Central memory CD8-positive, alpha-beta T cell (primary cell): ENCODE measurements around the gene HSPB7.

Source experiments
- ATAC-seq: fragments of 150-1000 bp; cut with Tn5 transposase; replicated peaks from 2 replicates; pipeline ENCODE4 v1.10.0; 2022; ENCODE audit warnings: mild to moderate bottlenecking, moderate FRiP score, moderate number of reproducible peaks; ENCODE audit not compliant: poor library complexity, severe bottlenecking; ENCODE audit errors: extremely low read depth
- DNase-seq, 2 donors: peaks; one replicate each; pipeline ENCODE4 v3.0.0; 2021; ENCODE audit warnings: low spot score in 2 of 2
- H3K27ac Mint-ChIP-seq: one replicate; pipeline ENCODE4 v1.8.0; 2022; ENCODE audit warnings: low read depth, mild to moderate bottlenecking, moderate library complexity, mixed read lengths
- H3K27me3 Mint-ChIP-seq: one replicate; pipeline ENCODE4 v1.8.0; 2022; ENCODE audit warnings: mixed read lengths
- H3K36me3 Mint-ChIP-seq: one replicate; pipeline ENCODE4 v1.8.0; 2022; ENCODE audit warnings: mild to moderate bottlenecking, moderate library complexity, mixed read lengths; ENCODE audit not compliant: insufficient read depth
- H3K4me1 Mint-ChIP-seq: one replicate; pipeline ENCODE4 v1.8.0; 2022; ENCODE audit warnings: mixed read lengths
- H3K4me3 Mint-ChIP-seq: one replicate; pipeline ENCODE4 v1.8.0; 2022; ENCODE audit warnings: mild to moderate bottlenecking, moderate library complexity, mixed read lengths
- H3K9me3 Mint-ChIP-seq: one replicate; pipeline ENCODE4 v1.8.0; 2022; ENCODE audit warnings: mixed read lengths

The HSPB7 gene

GRCh38 chr1:16015960-16016901, 1.6 kb downstream of the HSPB7 start:
- Mint-ChIP-seq H3K4me1 (no peaks in the 10 kb centered on the region), H3K27ac (no peak overlapping the region), H3K9me3 (no peaks in the 10 kb centered on the region), H3K36me3 (no peaks in the 10 kb centered on the region), H3K27me3 (peaks cover 43% of the 10 kb centered on the region), H3K4me3 (no peak overlapping the region)
- DNase-seq: no peak
- ATAC-seq: no peak

GRCh38 chr1:16015491-16015890, 2.4 kb downstream of the HSPB7 start:
- no peak for ATAC-seq
- Mint-ChIP-seq H3K27ac (no peak overlapping the region), H3K36me3 (no peaks in the 10 kb centered on the region), H3K9me3 (no peaks in the 10 kb centered on the region), H3K4me1 (no peaks in the 10 kb centered on the region), H3K27me3 (peaks cover 43% of the 10 kb centered on the region), H3K4me3 (no peak overlapping the region)
- no peak for DNase-seq

- ATAC-seq: no peak
- no peaks in the 10 kb centered on the region for H3K36me3 Mint-ChIP-seq
- no peak overlapping the region for H3K4me3 Mint-ChIP-seq
- H3K4me1 Mint-ChIP-seq: no peaks in the 10 kb centered on the region
- no peak overlapping the region for H3K27ac Mint-ChIP-seq
- H3K27me3 Mint-ChIP-seq: peaks cover 43% of the 10 kb centered on the region
- no peak for DNase-seq
- no peaks in the 10 kb centered on the region for H3K9me3 Mint-ChIP-seq
Measured at GRCh38 chr1:16014509-16015482, 3.0 kb downstream of the HSPB7 start.

- peaks cover 43% of the 10 kb centered on the region for H3K27me3 Mint-ChIP-seq
- no peaks in the 10 kb centered on the region for H3K9me3 Mint-ChIP-seq
- no peak for ATAC-seq
- DNase-seq: no peak
- no peak overlapping the region for H3K4me3 Mint-ChIP-seq
- no peaks in the 10 kb centered on the region for H3K4me1 Mint-ChIP-seq
- H3K27ac Mint-ChIP-seq: peak overlapping the region; percentile 68
- peaks cover 1% of the 10 kb centered on the region for H3K36me3 Mint-ChIP-seq
Measured at GRCh38 chr1:16013908-16014258, 4.0 kb downstream of the HSPB7 start.

DNA sequence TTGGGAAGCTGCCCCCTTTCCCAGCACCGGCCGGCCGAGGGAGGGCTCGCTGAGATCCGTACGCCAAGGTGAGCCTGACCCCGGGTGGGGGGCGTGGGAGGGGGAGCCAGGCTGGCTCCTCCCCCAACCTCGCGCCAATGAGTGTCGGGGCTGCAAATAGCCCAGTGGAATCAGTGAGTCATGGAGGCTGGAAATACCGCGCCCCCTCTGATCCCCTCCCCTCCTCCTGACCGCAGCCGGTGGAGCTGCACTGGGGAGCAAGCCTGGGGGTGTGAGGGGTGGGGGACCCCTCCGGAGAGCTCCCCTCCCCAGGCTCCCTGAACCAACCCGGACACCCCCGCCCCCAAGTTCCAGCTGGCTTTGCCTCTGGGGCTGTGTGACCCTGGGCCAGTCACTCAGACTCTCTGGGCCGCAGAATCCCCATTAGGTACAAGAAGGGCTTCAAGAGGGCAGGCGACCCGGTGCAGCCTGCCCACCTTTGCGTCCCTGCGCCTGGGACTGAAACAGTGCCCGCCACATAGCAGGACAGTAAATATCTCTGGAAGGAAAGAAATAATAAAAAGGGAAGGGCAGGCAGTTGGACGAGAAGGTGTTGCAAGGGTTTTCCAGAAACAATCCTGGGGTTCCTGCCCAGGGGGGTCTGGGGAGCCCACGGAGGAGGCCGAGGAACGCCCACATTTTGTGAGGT, 4.5 kb downstream of the HSPB7 start:
- H3K27ac Mint-ChIP-seq: peak overlapping the region; percentile 68
- no peaks in the 10 kb centered on the region for H3K4me1 Mint-ChIP-seq
- H3K27me3 Mint-ChIP-seq: peaks cover 43% of the 10 kb centered on the region
- peaks cover 1% of the 10 kb centered on the region for H3K36me3 Mint-ChIP-seq
- no peak overlapping the region for H3K4me3 Mint-ChIP-seq
- ATAC-seq: no peak
- no peak for DNase-seq
- H3K9me3 Mint-ChIP-seq: no peaks in the 10 kb centered on the region

- H3K27me3 Mint-ChIP-seq: peaks cover 43% of the 10 kb centered on the region
- no peak overlapping the region for H3K27ac Mint-ChIP-seq
- DNase-seq (no peak), ATAC-seq (no peak)
- H3K9me3 Mint-ChIP-seq: no peaks in the 10 kb centered on the region
- no peaks in the 10 kb centered on the region for H3K4me1 Mint-ChIP-seq
- H3K4me3 Mint-ChIP-seq: no peak overlapping the region
- H3K36me3 Mint-ChIP-seq: peaks cover 1% of the 10 kb centered on the region
Measured at GRCh38 chr1:16012590-16013219, 5.1 kb downstream of the HSPB7 start.

GRCh38 chr1:16011936-16012589, 5.8 kb downstream of the HSPB7 start:
- ATAC-seq (no peak), DNase-seq (no peak)
- no peaks in the 10 kb centered on the region for H3K4me1 Mint-ChIP-seq
- H3K27me3 Mint-ChIP-seq: peaks cover 43% of the 10 kb centered on the region
- peaks cover 1% of the 10 kb centered on the region for H3K36me3 Mint-ChIP-seq
- H3K4me3 Mint-ChIP-seq: no peak overlapping the region
- no peaks in the 10 kb centered on the region for H3K9me3 Mint-ChIP-seq
- no peak overlapping the region for H3K27ac Mint-ChIP-seq

- Mint-ChIP-seq H3K4me3 (no peak overlapping the region), H3K4me1 (no peaks in the 10 kb centered on the region)
- ATAC-seq: no peak
Measured at GRCh38 chr1:16010837-16011236, 7.0 kb downstream of the HSPB7 start.

GRCh38 chr1:16009678-16010077, 8.2 kb downstream of the HSPB7 start:
- H3K36me3 Mint-ChIP-seq: peaks cover 1% of the 10 kb centered on the region
- ATAC-seq (no peak), DNase-seq (no peak)
- H3K27ac Mint-ChIP-seq: peak overlapping the region; percentile 33
- H3K27me3 Mint-ChIP-seq: peaks cover 25% of the 10 kb centered on the region
- H3K4me1 Mint-ChIP-seq: no peaks in the 10 kb centered on the region
- no peak overlapping the region for H3K4me3 Mint-ChIP-seq
- H3K9me3 Mint-ChIP-seq: no peaks in the 10 kb centered on the region

More at GRCh38 chr1:16010837-16011236, 7.0 kb downstream of the HSPB7 start:
- peaks cover 1% of the 10 kb centered on the region for H3K36me3 Mint-ChIP-seq
- H3K27ac Mint-ChIP-seq: no peak overlapping the region
- no peaks in the 10 kb centered on the region for H3K9me3 Mint-ChIP-seq
- peaks cover 37% of the 10 kb centered on the region for H3K27me3 Mint-ChIP-seq
- no peak for DNase-seq

DNA sequence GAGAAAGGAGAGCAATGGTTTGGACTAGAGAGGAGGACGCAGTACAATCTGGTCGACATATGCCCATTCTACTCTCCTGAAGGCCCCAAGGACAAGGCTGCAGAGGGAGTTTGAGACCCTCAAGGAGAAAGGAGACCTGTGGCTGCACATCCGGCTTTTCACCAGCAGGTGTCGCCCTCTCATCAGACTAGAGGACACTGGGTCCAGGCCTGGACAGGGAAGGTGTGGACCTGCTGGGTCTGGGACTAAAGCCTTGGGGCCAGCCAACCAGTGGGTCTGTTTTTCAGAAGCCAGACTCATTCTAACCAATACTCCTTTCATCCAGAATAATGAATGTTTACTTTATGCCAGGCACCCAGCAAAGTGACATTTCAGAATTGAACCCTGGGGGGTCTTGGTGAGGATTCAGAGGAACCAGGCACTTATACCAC, 8.8 kb downstream of the HSPB7 start:
- DNase-seq: peak; percentile 54 to 74
- Mint-ChIP-seq H3K4me1 (no peaks in the 10 kb centered on the region), H3K36me3 (peaks cover 1% of the 10 kb centered on the region), H3K27me3 (peaks cover 19% of the 10 kb centered on the region), H3K4me3 (no peak overlapping the region), H3K9me3 (no peaks in the 10 kb centered on the region), H3K27ac (no peak overlapping the region)
- ATAC-seq: no peak

- ATAC-seq (no peak), DNase-seq (no peak)
- Mint-ChIP-seq H3K4me1 (no peaks in the 10 kb centered on the region), H3K9me3 (no peaks in the 10 kb centered on the region), H3K36me3 (peaks cover 1% of the 10 kb centered on the region), H3K27ac (no peak overlapping the region), H3K4me3 (no peak overlapping the region), H3K27me3 (peaks cover 8% of the 10 kb centered on the region)
Measured at GRCh38 chr1:16007671-16008341, 10.0 kb downstream of the HSPB7 start.
